HCT116 (cell line): ENCODE results near the gene TLN1. TPM values are rescaled to one million over a fixed set of nuclear protein-coding genes. Genes with fewer than 3 reads are reported as not detected.

Experiments used
- ATAC-seq: fragments of 200-7000 bp; cut with Tn5 transposase; 2 replicates; pipeline ENCODE4 v1.9.1; 2020; ENCODE audit warnings: mild to moderate bottlenecking, moderate library complexity
- BruUV-seq: library from RNA; stranded (reverse); fragments of 400-500 nt; replicated peaks from 2 replicates; lab custom pipeline; 2021; lab: Mats Ljungman, UMichigan
- CTCF ChIA-PET: fragments of 300-600 bp; sonication (Branson Sonifier 250); formaldehyde crosslinking; loops from one replicate; lab custom pipeline; 2021; ENCODE audit warnings: antibody characterized with exemption; lab: Charles Lee
- POLR2A ChIA-PET: fragments of 300-600, 350-600 bp; sonication (Branson Sonifier 250); formaldehyde crosslinking; loops from one replicate; lab custom pipeline; 2021; ENCODE audit warnings: antibody characterized with exemption; lab: Charles Lee
- RAD21 ChIA-PET, 2 experiments: fragments of 300-600 bp; sonication (Branson Sonifier 250); formaldehyde crosslinking; loops; one replicate each; lab custom pipeline; 2023; ENCODE audit warnings: low total read pairs in 2 of 2; ENCODE audit not compliant: uncharacterized antibody in 2 of 2, unreplicated experiment in 2 of 2, low non-redundant PET in 1 of 2; lab: Charles Lee
- DNase-seq: peaks from one replicate; pipeline ENCODE4 v3.0.0-alpha.2; 2010; ENCODE audit warnings: low read depth, low spot score
- H2AFZ ChIP-seq: fragments of 200-600 bp; shearing (Covaris generic), sonication (generic); 2 replicates; pipeline ENCODE4 v1.6.1; 2017; ENCODE audit warnings: low read depth, mixed run types, mixed read lengths, antibody characterized with exemption, low read length; ENCODE audit not compliant: poor library complexity, severe bottlenecking
- H3K27ac ChIP-seq: 2 replicates; pipeline ENCODE4 v1.5.1; 2012; ENCODE audit warnings: low read depth, low read length
- H3K27me3 ChIP-seq: fragments of 200-600 bp; sonication (generic); 2 replicates; pipeline ENCODE4 v1.6.1; 2016; ENCODE audit warnings: mixed run types, low read length, mixed read lengths; ENCODE audit not compliant: insufficient read depth
- H3K36me3 ChIP-seq, 2 experiments: fragments of 200-500 bp in 1 of 2; fragments of 200-600 bp in 1 of 2; sonication (Bioruptor generic) in 1 of 2; sonication (generic) in 1 of 2; 2 replicates each; pipeline versions ENCODE4 v1.5.1 to v1.6.1; 2014 to 2016; ENCODE audit warnings: low read length in 2 of 2, inconsistent platforms in 1 of 2, mixed read lengths in 1 of 2, mixed run types in 1 of 2; ENCODE audit not compliant: insufficient read depth in 2 of 2, control insufficient read depth in 1 of 2
- H3K4me1 ChIP-seq, 2 experiments: fragments of 200-600 bp in 1 of 2; sonication (generic) in 1 of 2; 2 replicates each; pipeline versions ENCODE4 v1.5.1 to v1.6.1; 2012 to 2017; ENCODE audit warnings: low read length in 2 of 2, inconsistent platforms in 1 of 2, mild to moderate bottlenecking in 1 of 2, mixed read lengths in 1 of 2, mixed run types in 1 of 2, moderate library complexity in 1 of 2; ENCODE audit not compliant: insufficient read depth in 2 of 2, control insufficient read depth in 1 of 2
- H3K4me2 ChIP-seq: fragments of 200-600 bp; sonication (generic); 2 replicates; pipeline ENCODE4 v1.6.1; 2017; ENCODE audit warnings: mixed run types, low read length, mixed read lengths
- H3K4me3 ChIP-seq, 2 experiments: fragments of 200-600 bp in 1 of 2; sonication (generic) in 1 of 2; replicated peaks in 1 of 2; 2 replicates each; pipeline ENCODE4 v1.5.1; 2011 to 2016; ENCODE audit warnings: low read length in 2 of 2, control low read depth in 1 of 2, low read depth in 1 of 2, mild to moderate bottlenecking in 1 of 2, mixed read lengths in 1 of 2, mixed run types in 1 of 2
- H3K79me2 ChIP-seq: fragments of 200-600 bp; sonication (generic); 2 replicates; pipeline ENCODE4 v1.6.1; 2017; ENCODE audit warnings: mild to moderate bottlenecking, mixed run types, low read length, moderate library complexity, mixed read lengths; ENCODE audit not compliant: insufficient read depth
- H3K9ac ChIP-seq: fragments of 200-600 bp; sonication (generic); 2 replicates; pipeline ENCODE4 v1.6.1; 2016; ENCODE audit warnings: low read length, mixed read lengths
- H3K9me2 ChIP-seq: fragments of 200-600 bp; sonication (generic), shearing (Covaris generic); 2 replicates; pipeline ENCODE4 v1.6.1; 2017; ENCODE audit warnings: mixed run types, mild to moderate bottlenecking, moderate library complexity; ENCODE audit not compliant: insufficient read depth
- H3K9me3 ChIP-seq, 2 experiments: fragments of 200-500 bp in 1 of 2; fragments of 200-600 bp in 1 of 2; sonication (Bioruptor generic) in 1 of 2; sonication (generic) in 1 of 2; 2 replicates each; pipeline ENCODE4 v1.6.1; 2014 to 2017; ENCODE audit warnings: low read length in 2 of 2, mixed read lengths in 2 of 2, inconsistent platforms in 1 of 2, low read depth in 1 of 2, mild to moderate bottlenecking in 1 of 2, mixed run types in 1 of 2, moderate library complexity in 1 of 2; ENCODE audit not compliant: control insufficient read depth in 1 of 2, insufficient read depth in 1 of 2
- H4K20me1 ChIP-seq: fragments of 200-600 bp; sonication (generic), shearing (Covaris generic); 2 replicates; pipeline ENCODE4 v1.6.1; 2017; ENCODE audit warnings: mixed run types, mild to moderate bottlenecking, moderate library complexity; ENCODE audit not compliant: insufficient read depth
- CBX3 ChIP-seq: IDR thresholded peaks from 2 replicates; pipeline ENCODE4 v1.6.1; 2012; ENCODE audit warnings: low read depth
- ELF1 ChIP-seq: IDR thresholded peaks from 2 replicates; pipeline ENCODE4 v1.6.1; 2012; ENCODE audit warnings: low read depth, borderline replicate concordance
- SP1 ChIP-seq: IDR thresholded peaks from 2 replicates; pipeline ENCODE4 v1.6.1; 2012; ENCODE audit warnings: low read depth
- ZFX ChIP-seq: fragments of 450-650 bp; IDR thresholded peaks from 2 replicates; pipeline ENCODE4 v1.6.1; 2017
- intact Hi-C: fragments of 100-400 bp; cut with micrococcal nuclease; formaldehyde crosslinking; loops from 2 replicates; pipeline ENCODE4 v1.10.0; 2022
- total RNA-seq: library from RNA; stranded (reverse); gene quantifications from one replicate; pipeline ENCODE4 v1.2.1, GENCODE V29; 2021; ENCODE audit not compliant: unreplicated experiment
- TF ChIP-seq, protein P1 (sequence below): IDR thresholded peaks from 2 replicates; pipeline ENCODE4 v1.6.1; 2012
- TF ChIP-seq, protein P2 (sequence below), 3 experiments: fragments of 200-600 bp in 1 of 3; sonication (generic) in 1 of 3; IDR thresholded peaks in 2 of 3; conservative IDR thresholded peaks in 1 of 3; 2 replicates each; pipeline ENCODE4 v1.5.1; 2012 to 2017; ENCODE audit warnings: low read depth in 2 of 3, low read length in 2 of 3, antibody characterized with exemption in 1 of 3, borderline replicate concordance in 1 of 3, control low read depth in 1 of 3, mild to moderate bottlenecking in 1 of 3, mixed read lengths in 1 of 3, mixed run types in 1 of 3, moderate library complexity in 1 of 3; ENCODE audit not compliant: insufficient read depth in 1 of 3

Gene TLN1
- total RNA-seq, 1 experiment from 2014 or later: 144 TPM

DNA sequence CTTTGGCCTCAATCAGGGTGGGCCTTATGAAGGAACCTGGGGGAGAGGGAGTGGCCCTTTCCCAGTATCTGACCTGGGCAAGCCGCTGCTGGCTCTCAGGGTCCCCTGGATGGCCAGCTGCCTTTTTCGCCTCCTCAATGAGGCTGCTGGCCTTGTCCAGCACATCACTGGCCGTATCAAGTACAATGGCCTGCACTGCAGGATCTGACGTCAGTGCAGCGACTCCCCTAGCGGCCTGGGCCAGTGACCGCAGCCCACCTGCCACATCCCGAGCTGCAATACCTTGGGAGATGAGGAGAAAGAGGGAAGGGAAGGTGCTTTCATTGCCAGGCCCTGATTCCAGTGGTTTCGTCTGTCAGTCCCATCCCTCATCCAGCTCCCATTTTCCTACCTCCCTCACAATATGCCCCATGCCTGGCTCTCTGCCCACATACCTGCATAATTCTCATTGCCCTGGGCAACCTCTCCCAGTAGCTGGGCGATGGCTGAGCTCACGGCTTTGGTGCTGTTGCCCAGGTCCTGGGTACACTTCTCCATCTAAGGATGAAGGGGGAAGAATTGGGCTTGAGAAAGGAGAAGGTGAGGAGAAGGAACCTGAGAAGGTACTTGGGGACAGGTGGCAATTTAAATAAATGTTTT is 19.1 kb downstream of the TLN1 start:
- H3K36me3 ChIP-seq: peaks cover 64 to 65% of the 10 kb centered on the region in 2 experiments
- no peak overlapping the region for H3K4me2 ChIP-seq
- RAD21 ChIA-PET: no interaction called here
- no peak overlapping the region for H3K9ac ChIP-seq
- ATAC-seq: no peak
- no TSS peak for BruUV-seq
- no peaks in the 10 kb centered on the region for H3K79me2 ChIP-seq
- H3K4me3 ChIP-seq: no peak overlapping the region
- H3K4me1 ChIP-seq: no peaks in the 10 kb centered on the region
- H3K9me3 ChIP-seq: no peaks in the 10 kb centered on the region
- no peak for TF ChIP-seq ELF1
- TF ChIP-seq, protein P1, sequence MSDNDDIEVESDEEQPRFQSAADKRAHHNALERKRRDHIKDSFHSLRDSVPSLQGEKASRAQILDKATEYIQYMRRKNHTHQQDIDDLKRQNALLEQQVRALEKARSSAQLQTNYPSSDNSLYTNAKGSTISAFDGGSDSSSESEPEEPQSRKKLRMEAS: no peak
- no peak for TF ChIP-seq SP1
- no peak for TF ChIP-seq CBX3
- no peak for TF ChIP-seq ZFX
- TF ChIP-seq, protein P2, sequence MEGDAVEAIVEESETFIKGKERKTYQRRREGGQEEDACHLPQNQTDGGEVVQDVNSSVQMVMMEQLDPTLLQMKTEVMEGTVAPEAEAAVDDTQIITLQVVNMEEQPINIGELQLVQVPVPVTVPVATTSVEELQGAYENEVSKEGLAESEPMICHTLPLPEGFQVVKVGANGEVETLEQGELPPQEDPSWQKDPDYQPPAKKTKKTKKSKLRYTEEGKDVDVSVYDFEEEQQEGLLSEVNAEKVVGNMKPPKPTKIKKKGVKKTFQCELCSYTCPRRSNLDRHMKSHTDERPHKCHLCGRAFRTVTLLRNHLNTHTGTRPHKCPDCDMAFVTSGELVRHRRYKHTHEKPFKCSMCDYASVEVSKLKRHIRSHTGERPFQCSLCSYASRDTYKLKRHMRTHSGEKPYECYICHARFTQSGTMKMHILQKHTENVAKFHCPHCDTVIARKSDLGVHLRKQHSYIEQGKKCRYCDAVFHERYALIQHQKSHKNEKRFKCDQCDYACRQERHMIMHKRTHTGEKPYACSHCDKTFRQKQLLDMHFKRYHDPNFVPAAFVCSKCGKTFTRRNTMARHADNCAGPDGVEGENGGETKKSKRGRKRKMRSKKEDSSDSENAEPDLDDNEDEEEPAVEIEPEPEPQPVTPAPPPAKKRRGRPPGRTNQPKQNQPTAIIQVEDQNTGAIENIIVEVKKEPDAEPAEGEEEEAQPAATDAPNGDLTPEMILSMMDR (IDR thresholded peaks at IDR 0.05 in 2 of 3, conservative IDR thresholded peaks at IDR 0.05 in 1 of 3; ENCODE audit: borderline replicate concordance in 1 of 3, insufficient read depth in 1 of 3, low read depth in 2 of 3, low read length in 2 of 3): no peak
- TF ChIP-seq, all 23 proteins: peak for 0
- no peak for DNase-seq
- Histone ChIP-seq H4K20me1 (no peaks in the 10 kb centered on the region), H3K27ac (no peak overlapping the region), H2AFZ (no peak overlapping the region), H3K9me2 (no peaks in the 10 kb centered on the region), H3K27me3 (no peaks in the 10 kb centered on the region)
- POLR2A ChIA-PET: interaction anchor here (1.1 kb wide), 1 partner anchor 15 kb away, joined by 3 read pairs; no protein-coding TSS in a partner anchor
- CTCF ChIA-PET: no interaction called here
- intact Hi-C loops: no loop called here
